HG03460 (cell line): Measurements from ENCODE around the gene ADAMTS15.
A peak's percentile ranks its signal among the peaks of the same experiment; 100 is the strongest.
"Not testable (repeated sequence)": the region's sequence is repeated elsewhere in the genome, so short reads cannot be mapped to it uniquely, and the experiment has no call there.

Source experiments
- ATAC-seq: cut with Tn5 transposase; IDR thresholded peaks from one replicate; pipeline ENCODE4 v1.9.1; 2021; ENCODE audit not compliant: unreplicated experiment

The ADAMTS15 gene

DNA sequence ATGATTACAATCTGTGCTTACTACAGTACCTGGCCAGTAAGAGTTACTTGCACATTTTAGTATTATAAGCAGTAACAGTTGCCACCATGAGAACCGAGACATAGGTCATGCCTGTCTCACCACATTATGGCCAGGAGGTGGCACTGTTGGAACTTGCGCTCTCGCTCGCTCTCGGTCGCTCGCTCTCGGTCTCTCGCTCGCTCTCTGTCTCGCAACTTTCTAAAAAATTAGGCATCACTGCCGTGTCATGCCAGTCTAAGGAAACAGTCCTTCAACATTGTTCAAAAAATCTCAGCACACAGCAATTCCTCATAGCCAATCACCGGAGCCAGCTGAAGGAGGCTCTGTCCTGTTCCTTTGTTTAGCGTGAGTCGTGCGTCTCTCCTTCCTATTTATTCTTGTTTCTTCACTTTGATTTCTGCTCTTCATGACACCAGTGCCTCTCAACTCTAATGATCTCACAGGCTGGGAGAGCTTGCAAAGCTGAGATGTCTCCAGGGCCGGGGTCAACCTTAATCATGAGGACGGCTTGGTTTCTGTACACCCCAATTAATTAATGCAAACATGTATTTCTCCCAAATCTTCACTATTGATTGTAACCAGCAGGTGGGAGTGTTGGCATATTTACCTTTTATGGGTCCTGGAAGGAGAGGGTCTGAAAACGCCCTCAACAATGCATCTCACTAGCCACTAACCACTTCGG lies 13.8 kb upstream of the ADAMTS15 start:
- peak; percentile 81 for ATAC-seq

DNA sequence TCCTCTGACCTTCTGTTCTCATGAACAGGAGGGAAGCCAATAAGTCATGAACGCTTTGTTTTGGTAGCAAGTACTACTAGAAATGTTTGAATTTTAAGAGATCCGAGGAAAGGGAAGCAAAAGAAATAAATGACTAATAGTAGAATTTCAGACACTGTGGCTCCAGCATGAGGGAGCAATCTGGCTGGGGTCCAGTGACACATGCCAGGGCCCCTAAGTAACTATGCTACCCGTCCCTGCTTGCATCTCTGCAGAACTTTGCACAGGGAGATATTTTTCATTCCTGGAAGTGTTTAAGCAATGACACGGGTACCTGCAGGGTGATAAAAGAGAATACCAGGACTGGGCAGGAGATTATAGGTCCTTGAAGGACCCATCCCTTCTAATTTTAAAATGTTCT lies 12.8 kb upstream of the ADAMTS15 start:
- no peak for ATAC-seq

GRCh38 chr11:130436171-130436570 lies 12.3 kb upstream of the ADAMTS15 start:
- ATAC-seq = no peak

DNA sequence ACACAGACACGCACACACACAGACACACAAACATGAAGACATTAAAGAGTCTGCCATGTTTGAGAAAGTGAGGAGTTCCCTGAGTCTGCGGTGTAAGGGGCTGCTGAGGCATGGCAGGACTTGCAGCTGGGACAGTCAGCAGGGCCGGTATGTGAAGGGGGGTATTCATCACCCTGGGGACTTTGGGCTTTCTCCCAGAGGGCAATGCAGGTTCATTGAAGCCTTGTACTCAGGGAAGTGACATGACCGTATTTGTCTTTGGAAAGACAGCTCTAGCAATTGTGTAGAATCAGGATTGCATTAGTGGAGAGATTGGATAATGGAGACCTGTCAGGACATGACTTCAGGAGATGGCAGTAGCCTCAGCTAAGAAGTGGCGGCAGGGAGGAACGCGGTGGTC lies 10.6 kb upstream of the ADAMTS15 start:
- ATAC-seq = no peak

DNA sequence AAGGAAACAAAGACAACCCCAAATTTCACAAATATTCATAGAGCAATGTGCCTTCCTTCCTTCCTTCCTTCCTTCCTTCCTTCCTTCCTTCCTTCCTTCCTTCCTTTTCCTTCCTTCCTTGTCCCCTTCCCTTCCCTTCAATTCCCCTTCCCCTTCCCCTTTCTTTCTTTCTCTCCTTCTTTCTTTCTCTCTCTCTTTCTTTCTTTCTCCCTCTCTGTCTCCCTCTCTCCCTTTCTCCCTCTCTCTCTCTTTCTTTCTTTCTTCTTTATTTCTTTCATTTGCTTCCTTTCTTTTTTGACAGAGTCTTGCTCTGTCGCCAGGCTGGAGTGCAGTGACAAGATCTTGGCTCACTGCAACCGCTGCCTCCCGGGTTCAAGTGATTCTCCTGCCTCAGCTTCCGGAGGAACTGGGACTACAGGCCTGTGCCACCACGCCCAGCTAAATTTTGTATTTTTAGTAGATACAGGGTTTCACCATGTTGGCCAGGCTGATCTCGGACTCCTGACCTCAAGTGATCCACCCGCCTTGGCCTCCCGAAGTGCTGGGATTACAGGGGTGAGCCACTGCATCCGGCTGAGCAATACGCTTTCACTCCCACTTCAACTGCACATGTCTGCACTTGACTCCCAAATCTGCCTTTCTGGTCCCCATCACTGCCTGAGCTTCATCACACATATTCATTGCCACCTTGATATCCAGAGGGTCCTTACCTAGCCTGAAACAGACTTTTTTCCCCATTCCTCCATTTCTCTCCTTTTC lies 9.9 kb upstream of the ADAMTS15 start:
- not testable (repeated sequence) for ATAC-seq

DNA sequence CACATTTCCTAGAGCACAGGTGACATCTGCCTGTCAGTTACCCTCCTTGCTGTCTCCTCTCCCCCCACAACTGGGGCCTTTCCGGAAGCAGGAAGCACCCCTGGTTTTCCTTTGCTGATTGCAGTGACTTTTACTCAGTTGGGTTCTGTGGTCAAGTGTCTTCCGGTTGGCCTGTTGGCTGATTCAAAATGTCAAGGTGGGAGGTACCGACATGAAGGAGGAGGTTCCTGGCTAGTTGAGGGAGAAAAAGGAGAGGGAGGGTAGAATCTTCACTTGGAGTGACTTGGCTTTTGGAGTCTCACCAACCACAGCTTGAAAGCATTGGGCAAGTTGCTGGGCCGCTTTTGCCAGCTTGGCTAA lies 9.3 kb upstream of the ADAMTS15 start:
- no peak for ATAC-seq

- no peak for ATAC-seq
These were observed 8.6 kb upstream of the ADAMTS15 start for GRCh38 chr11:130439876-130440275.

DNA sequence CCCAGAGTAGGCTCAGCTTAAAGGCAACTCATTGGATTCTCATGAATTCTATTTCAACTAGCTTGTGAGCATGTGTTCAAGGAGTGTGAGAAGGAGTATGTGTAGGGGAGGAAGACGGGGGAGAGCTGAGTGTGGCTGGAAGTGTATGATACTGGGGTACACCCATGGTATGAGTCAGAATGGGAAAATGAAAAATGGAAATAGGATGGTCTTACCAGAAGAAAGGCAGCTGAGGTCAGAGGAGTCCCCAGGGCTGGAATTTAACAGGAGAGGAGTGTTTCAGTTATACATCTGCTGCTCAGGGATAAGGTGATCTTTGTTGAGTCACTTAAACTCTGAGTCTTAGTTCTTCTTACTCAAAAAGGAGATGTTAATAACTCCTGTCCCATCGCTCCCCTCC lies 6.7 kb upstream of the ADAMTS15 start:
- ATAC-seq = no peak

GRCh38 chr11:130442737-130443136 lies 5.7 kb upstream of the ADAMTS15 start:
- no peak for ATAC-seq

DNA sequence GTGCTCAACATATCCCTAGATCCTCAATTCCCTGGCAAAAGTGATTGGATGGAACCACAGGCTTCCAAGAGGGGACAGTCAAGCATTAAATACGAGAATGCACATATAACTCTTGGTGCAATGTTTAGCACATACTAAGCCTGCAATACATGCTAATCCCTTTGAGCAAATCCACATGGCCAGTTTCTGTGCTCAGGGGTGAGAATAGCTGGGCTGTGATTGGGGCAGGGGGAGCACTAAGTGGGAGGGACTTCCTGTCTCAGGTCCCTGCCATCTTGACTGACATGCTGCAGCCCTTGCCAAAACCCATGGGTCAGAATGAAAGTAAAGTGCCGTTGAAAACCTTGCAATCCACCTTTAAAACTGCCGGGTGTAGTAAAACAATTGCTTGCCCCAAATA lies 2.7 kb upstream of the ADAMTS15 start:
- no peak for ATAC-seq

GRCh38 chr11:130448039-130448415 lies 418 bp upstream of the ADAMTS15 start:
- no peak for ATAC-seq

GRCh38 chr11:130449310-130449990 lies 1.0 kb downstream of the ADAMTS15 start:
- no peak for ATAC-seq

DNA sequence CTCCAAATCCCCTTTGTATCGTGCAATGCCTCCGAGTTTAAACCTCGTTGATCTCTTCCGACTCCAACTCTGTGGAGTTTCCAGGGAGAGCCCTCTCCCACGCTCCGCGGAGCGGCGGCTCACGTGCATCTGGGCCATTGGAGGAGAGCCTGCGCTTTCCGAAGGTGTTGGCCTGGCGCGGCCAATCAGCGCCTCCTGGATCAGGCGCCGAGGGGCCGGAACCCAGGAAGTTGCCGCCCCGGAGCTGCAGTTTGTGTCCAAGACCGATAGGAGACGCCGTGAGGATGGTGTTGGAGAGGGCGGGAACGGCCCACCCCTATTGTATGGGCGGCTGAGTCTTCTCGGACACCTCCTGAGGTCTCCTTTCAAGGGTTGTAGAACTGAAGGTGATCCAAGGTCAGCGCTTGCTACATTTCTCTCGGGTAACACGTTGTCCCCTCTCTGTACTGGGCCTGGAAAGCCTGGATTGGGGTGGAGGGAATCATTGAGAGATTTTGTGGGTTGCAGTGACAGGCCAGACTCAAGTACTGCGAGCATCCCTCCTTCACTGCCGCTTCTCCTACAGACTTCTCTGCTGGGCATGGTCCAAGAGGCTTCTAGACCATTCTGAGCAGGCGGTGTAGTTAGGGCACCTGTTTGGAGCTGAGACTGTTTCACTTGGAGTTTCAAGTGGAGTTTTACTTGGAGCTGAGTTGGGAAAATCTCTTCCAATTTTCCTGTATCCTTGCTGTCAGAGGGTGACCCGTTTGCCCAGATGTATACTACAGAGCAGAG lies 1.7 kb downstream of the ADAMTS15 start:
- ATAC-seq = no peak

- no peak for ATAC-seq
These were observed 3.0 kb downstream of the ADAMTS15 start for GRCh38 chr11:130451231-130452019.

DNA sequence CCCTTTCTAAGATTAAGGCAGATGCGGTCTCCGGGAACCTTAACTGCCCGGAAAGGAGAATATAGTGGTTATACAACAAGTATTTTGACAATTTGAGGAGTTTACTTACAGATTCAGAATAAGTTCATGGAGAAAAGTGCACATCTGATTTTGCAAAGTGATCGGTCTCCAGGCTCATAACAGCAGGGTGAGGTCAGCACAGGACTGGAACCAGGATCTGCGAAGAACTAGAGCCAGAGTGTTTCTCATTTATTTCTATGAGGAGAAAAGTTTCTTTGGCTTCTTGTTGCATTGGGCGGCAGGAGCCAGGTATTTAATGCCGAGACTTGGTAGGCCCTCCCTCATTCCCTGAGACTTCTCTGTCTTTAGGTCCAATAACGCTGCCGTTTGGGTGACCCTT lies 3.7 kb downstream of the ADAMTS15 start:
- ATAC-seq = no peak

DNA sequence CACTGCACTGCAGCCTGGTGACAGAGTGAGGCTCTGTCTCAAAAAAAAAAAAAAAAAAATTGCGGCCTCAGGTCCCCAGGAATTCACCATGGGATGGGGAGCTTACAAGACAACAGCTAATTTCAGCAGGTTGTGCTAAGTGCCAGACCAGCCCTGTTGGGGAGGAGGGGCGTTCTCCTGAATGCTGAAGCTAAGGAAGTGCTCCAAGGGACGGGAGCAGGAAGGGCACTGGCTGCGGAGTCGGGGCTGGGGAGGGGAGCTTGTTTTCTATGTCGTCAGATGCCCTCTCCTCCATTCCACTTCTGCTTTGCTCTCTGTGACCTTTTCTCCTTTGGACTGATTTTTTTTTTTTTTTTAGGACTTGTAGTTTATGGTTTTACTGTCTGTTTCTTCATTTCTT lies 4.5 kb downstream of the ADAMTS15 start:
- ATAC-seq = no peak

- ATAC-seq = no peak
These were observed 6.2 kb downstream of the ADAMTS15 start for GRCh38 chr11:130454491-130455252.

DNA sequence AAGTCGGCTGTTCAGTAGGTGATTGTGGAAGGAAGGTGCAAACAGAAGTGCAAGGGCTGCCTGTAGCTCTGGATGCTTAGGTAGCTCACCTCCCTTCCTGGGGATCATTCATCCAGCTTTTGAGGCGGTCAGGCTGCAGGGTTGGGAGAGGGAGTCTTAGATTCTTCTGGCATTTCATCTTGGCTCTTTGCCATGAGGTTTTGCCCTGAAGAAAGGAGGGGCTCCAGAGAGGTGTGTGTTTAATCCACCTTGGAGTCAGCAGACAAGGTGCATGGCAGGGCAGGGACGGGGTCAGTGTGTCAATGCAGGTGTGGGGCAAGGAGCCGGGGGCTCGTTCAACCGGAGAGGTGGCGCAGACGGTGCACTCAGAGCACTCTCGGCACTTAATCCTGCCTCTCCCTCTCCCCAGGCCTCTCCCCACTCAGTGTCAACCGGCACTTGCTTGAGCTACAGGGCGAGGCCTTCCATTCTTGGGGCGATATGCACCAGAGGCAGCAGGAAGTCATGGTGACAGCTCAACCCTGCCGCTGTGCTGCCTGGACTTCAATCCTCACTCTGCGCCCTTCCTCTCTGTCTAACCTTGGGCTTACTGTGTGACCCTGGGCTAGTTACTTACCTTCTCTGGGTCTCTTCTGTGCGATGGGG lies 7.2 kb downstream of the ADAMTS15 start:
- no peak for ATAC-seq

GRCh38 chr11:130456286-130456685 lies 7.8 kb downstream of the ADAMTS15 start:
- ATAC-seq = no peak
